WTC11 (cell line): ENCODE results near the gene KMT2A.

Experiments
- ATF2 ChIP-seq: sonication (generic); formaldehyde crosslinking; IDR thresholded peaks from 2 replicates; pipeline ENCODE4 v1.8.1; 2022; ENCODE audit warnings: low read depth, missing genetic modification reagents, borderline replicate concordance
- ELF4 ChIP-seq: sonication (generic); formaldehyde crosslinking; IDR thresholded peaks from 2 replicates; pipeline ENCODE4 v1.8.1; 2022; ENCODE audit warnings: low read depth, mild to moderate bottlenecking, moderate library complexity, missing genetic modification reagents
- KAT7 ChIP-seq: sonication (generic); formaldehyde crosslinking; IDR thresholded peaks from 2 replicates; pipeline ENCODE4 v1.8.1; 2023; ENCODE audit warnings: missing genetic modification reagents, mild to moderate bottlenecking, borderline replicate concordance
- ZNF219 ChIP-seq: sonication (generic); formaldehyde crosslinking; IDR thresholded peaks from 2 replicates; pipeline ENCODE4 v1.8.0; 2023; ENCODE audit warnings: missing genetic modification reagents, mild to moderate bottlenecking, borderline replicate concordance
- ZNF232 ChIP-seq: sonication (generic); formaldehyde crosslinking; IDR thresholded peaks from 2 replicates; pipeline ENCODE4 v1.8.0; 2022; ENCODE audit warnings: mild to moderate bottlenecking, missing genetic modification reagents
- TF ChIP-seq, protein P1 (sequence below): sonication (generic); formaldehyde crosslinking; IDR thresholded peaks from 2 replicates; pipeline ENCODE4 v1.8.0; 2022; ENCODE audit warnings: mild to moderate bottlenecking, missing genetic modification reagents
- TF ChIP-seq, protein P2 (sequence below): sonication (generic); formaldehyde crosslinking; IDR thresholded peaks from 2 replicates; pipeline ENCODE4 v1.8.0; 2022; ENCODE audit warnings: mild to moderate bottlenecking, missing genetic modification reagents

- TF ChIP-seq ATF2 (CRISPR knock-in tag) (no peak), ELF4 (CRISPR knock-in tag) (no peak), KAT7 (CRISPR knock-in tag) (no peak), ZNF219 (CRISPR knock-in tag) (no peak), ZNF232 (CRISPR knock-in tag) (no peak)
- TF ChIP-seq, protein P1, sequence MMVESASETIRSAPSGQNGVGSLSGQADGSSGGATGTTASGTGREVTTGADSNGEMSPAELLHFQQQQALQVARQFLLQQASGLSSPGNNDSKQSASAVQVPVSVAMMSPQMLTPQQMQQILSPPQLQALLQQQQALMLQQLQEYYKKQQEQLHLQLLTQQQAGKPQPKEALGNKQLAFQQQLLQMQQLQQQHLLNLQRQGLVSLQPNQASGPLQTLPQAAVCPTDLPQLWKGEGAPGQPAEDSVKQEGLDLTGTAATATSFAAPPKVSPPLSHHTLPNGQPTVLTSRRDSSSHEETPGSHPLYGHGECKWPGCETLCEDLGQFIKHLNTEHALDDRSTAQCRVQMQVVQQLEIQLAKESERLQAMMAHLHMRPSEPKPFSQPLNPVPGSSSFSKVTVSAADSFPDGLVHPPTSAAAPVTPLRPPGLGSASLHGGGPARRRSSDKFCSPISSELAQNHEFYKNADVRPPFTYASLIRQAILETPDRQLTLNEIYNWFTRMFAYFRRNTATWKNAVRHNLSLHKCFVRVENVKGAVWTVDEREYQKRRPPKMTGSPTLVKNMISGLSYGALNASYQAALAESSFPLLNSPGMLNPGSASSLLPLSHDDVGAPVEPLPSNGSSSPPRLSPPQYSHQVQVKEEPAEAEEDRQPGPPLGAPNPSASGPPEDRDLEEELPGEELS (CRISPR knock-in tag), result no peak
- TF ChIP-seq, protein P2, sequence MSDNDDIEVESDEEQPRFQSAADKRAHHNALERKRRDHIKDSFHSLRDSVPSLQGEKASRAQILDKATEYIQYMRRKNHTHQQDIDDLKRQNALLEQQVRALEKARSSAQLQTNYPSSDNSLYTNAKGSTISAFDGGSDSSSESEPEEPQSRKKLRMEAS (CRISPR knock-in tag), result no peak
Measured at GRCh38 chr11:118536726-118537125, 100.4 kb downstream of the KMT2A start.
